ENCODE results near the gene PAPPA.

PAPPA gene

DNA sequence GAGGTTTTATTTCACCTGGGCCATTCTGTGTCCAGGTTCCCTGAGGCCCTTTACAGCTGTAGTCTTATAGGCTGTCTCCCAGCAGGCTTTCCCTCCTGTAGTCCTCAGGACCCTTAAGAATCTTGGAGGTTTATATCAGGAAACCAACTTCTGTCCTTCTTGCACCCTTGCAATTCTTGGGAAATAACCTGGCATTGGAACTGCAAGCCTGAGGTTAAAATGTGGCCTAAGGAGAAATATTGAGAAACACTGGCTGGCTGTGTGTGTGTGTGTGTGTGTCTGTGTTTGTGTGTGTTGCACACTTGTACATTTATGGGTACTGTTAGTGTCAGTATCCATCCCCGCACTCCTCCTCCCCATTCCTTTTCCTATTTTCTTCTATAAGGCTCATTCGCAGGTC is 168.9 kb downstream of the PAPPA start:
- no peak for FAIRE-seq

DNA sequence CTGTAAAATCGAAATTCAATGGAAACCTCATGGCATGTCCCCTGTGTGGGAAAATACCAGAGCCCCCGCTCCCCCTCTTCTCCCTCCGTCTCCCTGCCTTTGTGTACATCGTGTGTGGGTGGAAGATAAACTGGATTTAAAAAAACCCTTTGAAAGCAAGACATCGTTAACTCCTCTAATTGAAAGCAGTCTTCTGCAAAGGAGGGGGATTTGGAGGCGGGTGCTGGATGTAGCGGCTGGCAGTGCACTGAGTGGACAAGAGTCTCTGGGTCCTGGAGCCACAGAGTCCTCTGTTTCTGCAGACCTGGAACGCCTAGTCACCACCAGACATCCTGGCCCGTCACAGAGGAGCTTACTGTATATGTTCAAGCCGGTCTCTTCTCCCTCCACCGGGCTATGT is 169.4 kb downstream of the PAPPA start:
- no peak for FAIRE-seq

DNA sequence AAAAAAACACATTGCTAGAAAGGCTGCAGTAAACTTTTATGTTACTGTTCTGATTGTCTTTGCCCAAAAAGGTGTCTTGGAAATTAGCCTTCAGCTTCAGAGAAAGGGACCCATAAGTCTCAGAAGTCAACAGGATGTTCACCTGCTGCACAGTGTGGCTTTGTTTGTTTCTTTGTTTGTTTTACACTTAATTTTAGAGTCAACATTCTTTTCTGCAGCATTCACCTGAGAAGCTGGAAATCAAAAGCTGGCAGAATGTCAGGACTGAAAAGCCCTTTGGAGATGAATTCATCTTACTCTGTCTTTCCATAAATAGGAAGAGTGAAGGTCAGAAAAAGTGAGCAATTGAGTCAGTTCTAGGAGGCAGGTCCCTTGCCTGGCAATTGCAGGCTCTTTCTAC is 170.0 kb downstream of the PAPPA start:
- FAIRE-seq = no peak

DNA sequence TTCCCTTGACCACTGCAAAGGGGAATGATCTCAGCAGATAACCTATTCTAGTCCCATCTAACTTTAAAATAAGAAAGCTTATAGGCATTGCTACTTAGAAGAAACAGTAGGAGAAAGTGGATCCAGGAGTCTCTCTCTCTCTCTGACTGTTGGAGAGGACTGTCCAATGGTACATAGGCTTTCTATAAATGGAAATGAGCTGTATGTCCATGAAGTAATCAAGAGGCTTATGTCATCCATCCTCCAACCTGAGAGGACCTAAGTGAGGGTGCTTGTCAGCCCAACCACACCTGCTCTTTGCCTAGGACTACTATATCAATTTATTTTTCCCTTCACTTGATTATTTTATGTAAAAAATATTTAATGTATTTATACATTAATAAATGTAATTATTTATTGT is 172.3 kb downstream of the PAPPA start:
- FAIRE-seq = no peak

DNA sequence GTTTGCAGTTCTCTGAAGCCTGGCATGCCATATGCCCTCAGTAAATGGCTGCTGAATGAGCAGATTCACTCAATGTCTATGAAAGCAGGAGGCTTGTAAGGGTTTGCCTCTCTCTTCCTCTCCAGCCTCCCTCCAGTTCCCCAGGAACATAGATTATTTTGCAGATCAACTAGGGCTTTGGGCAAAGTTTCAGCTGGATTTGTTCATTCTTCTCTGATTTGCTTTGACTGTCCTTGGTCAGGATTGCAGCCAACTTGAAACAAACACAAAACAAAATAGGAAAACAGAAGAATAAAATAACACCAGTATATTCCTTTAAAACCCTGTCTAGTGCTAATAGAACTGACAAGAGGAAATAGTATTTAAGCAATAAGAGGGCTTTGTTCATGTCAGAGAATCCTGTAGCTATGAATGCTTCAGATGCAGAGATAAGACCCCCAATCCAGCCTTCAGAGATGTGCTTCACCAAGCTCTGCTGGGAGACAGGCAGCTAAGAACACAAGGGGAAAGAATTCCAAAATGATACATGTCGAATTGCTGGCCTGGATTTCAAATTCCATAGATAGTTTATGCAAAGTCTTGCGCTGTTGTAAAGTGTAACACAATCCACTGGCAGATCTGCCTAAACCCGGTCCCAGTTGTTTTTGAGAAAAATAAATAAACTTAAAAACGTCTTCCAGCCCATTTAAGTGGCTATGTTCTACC is 174.3 kb downstream of the PAPPA start:
- no peak for FAIRE-seq

DNA sequence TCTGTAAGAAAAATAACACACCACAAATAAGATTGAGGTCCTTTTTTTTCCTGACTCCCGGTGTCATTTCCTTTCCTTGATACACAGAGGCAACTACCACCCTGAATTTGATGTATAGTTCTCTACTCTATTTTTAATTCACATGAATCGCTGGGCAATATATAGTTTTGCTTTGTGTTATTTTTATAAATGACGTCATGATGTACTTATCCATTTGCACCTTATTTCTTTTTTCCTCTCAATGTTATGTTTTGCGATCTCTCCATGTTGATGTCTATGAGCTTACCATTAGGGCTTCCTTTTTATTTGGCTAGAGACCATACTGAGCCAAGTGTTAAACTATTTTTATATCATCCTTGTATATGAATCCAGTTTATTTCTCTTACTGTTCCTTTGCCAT is 175.9 kb downstream of the PAPPA start:
- FAIRE-seq = no peak

DNA sequence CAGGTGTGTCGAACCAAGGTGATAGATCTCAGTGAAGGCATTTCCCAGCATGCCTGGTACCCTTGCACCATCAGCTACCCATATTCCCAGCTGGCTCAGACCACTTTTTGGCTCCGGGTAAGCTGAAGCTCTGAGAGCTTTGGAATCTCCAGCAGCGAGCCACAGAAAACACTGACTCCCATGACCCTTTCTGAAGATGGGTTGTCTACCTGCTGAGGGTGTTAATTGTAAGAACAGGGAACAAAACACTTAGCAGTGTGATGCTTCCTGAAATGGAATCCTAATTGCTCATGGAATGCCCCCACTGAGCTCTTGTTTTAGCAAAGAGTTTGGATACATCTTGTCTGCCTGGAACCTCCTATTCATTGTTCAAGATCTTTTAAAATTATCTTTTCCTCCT is 177.7 kb downstream of the PAPPA start:
- FAIRE-seq = no peak

DNA sequence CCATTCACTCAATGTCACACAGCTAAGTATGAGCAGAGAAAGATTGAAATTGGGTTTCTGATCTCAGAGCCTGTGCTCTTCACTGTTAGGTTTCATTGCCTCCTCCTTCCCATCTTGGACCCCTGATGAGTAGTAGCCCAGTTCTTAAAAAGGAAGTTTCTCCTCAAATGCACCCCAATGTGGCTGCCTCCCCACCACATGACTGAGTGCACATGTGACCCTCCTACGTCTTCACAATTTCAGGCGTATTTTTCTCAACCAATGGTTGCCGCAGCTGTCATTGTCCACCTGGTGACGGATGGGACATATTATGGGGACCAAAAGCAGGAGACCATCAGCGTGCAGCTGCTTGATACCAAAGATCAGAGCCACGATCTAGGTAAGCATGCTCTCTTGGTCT is 178.5 kb downstream of the PAPPA start:
- no peak for FAIRE-seq

DNA sequence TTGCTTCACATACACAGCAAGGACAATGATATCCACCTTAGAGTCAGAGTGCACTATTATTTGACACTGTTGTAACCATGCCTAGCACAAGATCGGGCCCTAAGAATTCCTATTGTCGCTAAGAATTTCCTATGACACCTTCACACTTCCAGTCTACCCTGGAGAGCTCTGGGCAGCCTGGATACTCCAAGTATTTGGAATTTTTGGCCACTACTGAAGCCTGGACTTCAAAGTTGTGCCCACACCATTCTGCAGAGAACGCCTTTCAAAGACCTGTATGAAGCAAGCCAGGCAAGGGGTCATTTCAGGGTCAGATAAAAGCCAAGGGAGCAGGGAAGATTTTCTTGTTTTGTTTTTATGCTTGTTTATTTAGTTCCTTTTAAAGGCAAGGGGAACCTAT is 179.7 kb downstream of the PAPPA start:
- no peak for FAIRE-seq

DNA sequence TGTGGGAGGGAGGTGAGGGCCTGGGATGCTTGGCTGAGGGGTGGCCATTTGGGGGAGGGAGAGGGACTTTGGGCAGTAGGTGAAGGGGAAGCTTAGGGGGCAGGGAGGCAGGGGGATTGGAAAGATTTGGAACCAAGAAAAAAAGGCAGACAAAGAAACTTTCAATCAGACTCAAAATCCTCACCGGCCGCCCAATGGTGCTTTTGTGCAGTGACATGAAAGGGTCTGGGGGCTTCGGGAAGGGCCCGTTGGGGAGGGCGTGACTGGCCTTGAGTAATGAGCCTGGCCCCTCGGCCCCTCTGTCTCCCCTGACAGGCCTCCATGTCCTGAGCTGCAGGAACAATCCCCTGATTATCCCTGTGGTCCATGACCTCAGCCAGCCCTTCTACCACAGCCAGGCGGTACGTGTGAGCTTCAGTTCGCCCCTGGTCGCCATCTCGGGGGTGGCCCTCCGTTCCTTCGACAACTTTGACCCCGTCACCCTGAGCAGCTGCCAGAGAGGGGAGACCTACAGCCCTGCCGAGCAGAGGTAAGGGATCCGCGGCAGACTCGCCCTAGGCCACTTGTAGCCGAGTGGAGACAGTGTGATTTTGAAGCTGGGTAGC is 181.1 kb downstream of the PAPPA start:
- no peak for FAIRE-seq

DNA sequence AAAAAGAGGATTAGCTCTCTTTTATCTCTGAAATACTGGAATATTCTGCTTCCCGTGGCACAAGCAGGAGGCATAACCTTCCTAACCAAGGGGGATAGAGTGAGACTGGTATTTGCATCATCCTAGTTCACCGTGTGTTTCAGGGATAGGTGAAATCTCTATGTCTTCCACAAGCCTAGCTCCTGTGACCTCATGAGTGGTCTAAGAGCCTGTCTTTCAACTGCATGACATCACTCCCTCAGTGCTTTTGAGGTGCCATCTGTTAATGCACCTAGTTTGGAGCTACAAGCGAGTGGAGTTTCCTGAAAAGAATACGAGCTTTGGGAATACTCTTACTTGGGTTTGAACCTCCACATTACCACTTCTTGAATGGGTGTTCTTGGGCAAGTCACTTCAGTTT is 181.8 kb downstream of the PAPPA start:
- no peak for FAIRE-seq

DNA sequence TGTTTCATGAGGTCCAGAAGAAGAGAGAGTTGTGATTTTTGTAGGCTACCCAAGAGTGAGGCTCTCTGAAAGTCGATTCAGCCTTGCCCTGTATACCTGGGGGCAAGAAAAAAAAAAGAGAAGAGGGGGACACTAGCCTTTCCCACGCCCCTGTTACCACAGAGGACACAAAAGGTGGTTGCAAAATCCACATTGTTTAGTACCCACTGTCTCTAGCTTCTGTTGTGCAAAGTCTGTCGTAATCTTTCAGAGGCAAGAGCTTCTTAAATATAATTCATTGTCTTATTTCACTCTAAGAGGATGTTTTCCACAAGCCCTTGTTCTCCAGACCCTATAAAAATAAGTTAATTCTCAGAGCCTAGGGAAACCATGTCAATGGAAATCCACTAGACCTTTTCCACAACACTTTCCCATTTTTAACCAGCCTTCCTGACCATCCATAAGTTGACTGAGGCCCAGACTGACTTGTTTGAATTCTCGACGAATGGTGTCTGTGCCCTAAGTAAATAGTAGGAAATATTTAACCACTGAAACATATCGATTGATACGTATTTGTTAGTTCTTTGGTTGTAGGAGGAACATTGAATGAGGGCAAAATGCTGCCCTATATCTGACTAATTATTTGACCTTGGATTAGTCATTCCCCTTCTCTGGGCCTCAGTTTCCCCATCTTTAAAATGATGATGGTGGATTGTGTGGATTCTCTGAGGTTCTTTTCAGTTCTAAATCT is 182.7 kb downstream of the PAPPA start:
- no peak for FAIRE-seq

DNA sequence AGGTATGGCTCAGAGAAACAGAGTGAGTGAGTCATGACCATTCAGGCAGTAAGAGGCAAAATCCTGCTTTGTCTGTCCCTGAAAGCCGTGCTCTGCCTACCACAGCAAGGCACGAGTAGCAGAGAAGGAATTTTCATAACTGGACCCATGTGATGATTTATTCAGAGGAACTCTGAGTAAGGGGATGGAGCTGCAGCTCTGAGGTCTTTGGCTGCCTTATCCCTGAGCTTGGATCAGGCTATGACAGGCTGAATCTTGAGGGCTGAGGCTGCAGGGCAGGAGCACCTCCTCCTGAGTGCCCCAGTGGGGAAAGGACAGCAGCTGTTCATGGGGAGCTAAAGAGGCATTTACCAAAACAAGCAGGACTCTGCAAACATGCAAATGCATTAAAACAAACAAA is 183.4 kb downstream of the PAPPA start:
- FAIRE-seq = no peak

DNA sequence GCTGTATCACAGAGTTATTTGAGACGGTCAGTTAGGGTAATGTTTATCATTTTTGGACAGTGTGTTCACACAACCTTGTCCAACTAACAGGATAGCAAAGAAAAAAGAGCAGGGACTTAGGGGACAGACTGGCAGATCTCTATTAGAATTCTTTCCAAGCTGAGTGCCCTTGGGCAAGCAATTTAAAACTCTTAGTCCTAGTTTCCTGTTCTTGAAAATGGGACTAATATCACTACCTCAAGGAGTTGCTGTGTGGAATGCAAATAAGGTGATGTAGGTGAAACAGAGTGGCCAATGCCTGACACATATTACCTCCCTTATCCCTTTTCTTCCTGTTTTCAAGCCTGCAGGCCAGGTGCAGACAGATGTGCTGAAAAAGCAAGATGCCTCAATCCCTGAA is 186.7 kb downstream of the PAPPA start:
- no peak for FAIRE-seq

DNA sequence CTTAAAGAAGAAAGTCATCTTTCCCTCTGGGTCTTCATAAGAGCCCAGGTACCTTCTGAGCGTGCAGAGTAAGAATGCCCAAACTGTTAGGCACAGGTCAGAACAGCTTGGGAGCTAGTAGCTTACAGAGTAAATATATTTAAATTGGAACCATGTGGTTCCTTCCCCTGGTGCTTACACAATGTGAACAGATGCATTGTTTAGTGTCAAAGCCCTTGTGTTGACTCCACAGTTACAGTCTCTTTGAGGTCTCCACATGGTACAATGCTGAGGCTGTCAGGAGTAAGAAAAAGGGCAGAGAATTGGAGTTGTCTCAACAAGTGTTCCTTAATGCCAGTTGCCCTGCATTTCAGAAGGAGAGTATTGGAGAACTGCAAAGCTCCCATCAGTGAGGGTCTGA is 188.5 kb downstream of the PAPPA start:
- no peak for FAIRE-seq

DNA sequence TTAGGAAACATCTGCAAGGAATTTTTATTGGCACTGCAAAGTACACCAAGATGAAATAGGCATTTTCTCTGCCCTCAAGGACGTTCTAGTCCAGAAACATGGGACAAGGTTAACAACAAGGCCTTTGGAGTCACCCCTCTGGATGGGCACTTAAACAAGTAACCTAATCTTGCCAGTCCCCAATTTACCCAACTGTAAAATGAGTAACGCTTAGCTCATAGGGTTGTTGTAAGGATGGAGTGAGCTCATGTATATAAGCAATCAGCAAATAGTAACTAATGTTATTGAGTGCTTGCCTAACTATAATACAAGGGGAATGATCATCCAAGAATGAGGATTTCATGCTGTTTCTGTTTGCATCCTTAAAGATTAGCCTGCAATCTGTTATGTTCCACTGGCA is 189.3 kb downstream of the PAPPA start:
- FAIRE-seq = no peak

DNA sequence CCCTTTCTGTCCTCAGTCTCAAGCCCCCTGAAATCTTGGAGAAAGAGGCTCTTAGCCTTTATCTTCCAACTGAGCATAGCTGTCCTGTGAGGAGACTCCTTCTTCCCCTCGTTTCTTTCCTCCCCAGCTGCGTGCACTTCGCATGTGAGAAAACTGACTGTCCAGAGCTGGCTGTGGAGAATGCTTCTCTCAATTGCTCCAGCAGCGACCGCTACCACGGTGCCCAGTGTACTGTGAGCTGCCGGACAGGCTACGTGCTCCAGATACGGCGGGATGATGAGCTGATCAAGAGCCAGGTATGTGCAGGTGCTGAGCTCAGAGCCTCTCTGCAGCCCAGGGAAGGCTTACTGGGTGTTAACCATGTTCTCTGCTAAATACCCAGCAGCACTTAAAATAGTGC is 190.8 kb downstream of the PAPPA start:
- no peak for FAIRE-seq

DNA sequence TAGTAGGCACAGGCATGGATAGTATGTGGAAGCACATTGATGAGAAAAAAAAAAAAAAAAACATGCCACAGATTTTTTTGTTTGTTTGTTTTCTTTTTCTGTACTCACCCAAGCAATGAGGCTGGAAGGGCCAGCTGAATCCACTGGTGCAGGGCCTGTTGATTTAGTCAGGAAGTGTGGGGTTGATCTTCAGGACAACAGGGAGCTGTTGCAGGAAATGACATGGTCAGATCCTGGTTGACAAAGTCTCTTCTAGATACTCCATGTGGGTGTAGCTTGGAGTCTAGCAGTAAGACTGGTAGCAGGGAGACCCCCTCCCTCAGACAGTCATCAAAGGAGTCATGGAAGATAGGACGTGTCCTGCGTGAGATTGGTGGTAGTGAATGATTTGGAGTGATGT is 191.8 kb downstream of the PAPPA start:
- FAIRE-seq = no peak

DNA sequence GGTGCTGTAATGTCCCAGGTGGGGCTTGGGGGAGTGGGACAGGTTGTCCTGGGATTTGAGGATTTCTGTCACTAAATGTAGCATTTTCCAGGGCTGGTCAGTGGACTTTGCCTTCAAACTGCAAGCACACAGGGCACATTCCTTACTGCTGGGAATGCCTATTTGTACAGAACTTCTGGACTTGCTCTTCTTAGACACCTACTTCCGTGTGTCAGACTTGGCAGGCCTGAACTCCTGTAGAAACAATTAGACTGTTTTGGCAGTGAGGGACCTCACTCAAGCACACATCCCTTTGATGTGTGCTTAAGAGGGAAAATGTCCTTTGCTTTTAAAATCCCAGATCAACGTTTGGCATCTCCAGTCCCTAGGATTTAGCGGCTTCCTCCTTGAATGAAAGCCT is 192.2 kb downstream of the PAPPA start:
- FAIRE-seq = no peak

DNA sequence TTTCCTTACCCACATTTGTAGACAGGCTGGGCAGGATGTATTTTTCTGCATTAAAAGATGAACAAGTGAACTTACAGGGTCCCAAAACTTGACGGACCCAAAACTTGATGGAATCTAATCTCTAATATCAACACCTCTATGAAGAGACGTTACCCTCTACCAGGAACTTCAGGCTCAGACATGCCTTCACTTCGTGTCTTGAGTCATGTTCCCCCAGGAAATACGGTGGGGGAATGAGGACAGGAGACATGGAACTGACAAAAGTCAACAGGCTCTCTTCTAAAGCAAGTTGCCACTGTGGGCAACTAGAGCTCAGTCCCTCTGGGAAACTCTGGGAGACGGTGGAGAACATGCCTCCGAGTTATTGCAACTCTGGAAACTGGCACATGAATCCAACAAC is 196.1 kb downstream of the PAPPA start:
- FAIRE-seq = no peak

DNA sequence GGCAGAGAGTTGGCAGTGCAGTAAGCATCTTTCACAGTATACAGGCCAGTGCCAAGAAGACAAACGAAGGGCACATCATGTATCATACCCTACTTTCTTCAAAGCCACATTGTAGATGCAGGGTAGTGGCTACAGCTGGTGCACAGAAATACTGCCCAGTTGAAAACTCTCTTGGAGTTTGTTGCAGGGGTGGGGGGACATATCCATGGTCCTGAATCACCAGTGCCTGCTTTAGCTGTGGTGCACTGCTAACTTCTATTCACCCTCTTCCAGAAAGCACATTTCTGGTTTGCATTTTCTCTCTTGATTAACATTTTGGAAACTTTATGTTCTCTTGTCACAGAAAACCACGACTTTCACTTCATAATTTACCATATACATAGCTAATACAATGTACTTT is 196.6 kb downstream of the PAPPA start:
- FAIRE-seq = no peak

DNA sequence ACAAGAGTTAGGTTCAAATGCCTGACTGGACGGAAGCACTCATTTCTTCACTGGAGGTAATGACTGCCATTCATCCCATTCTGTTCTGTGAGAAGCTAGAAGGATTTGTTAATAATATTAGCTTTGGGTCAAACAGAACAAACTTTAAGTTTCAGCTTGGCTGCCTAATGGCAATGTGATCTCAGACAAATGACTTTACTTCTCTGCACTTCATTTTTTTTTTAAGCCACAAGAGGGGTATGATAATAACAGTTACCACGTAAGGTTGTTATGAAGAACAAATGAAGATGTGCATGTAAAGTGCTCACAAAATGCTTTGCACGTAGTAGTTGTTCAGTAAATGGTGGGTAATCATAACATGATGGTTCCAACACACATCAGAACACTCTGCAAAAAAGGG is 199.4 kb downstream of the PAPPA start:
- FAIRE-seq = no peak

DNA sequence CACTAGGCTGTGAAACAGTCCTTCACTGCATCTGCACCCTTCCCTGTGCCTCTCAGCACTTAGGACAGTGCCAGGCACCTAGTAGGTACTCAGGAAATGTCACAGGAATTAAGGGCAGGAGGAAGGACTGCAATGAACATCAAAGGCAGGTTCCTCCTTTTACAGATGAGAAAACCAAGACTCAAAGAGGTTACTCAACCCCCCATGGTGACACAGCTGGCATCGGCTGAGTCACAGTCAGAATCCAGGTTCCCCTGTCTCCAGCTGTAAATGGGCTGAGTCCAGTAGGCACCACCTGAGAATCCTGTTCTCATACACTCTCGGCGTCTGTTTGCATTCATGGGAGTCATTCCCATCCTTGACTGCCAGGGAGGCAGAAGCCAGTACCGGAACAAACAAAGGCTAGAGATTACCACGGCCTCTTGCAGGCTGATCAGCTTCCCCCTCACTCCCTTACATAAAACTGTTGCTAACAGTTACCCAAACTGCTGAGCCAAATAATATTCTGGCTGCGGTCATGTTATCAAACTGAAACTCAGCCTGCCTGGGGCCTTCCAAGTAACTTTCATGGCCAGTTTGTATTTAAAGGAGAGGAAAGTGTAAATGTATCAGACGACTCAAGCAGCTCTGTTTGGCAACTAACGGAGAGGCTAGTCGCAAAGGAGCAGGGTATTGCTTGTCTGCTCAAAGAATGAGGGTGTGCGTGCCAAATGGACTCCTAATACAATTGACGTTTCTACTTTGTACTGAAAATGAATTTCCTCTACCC is 201.7 kb downstream of the PAPPA start:
- no peak for FAIRE-seq

DNA sequence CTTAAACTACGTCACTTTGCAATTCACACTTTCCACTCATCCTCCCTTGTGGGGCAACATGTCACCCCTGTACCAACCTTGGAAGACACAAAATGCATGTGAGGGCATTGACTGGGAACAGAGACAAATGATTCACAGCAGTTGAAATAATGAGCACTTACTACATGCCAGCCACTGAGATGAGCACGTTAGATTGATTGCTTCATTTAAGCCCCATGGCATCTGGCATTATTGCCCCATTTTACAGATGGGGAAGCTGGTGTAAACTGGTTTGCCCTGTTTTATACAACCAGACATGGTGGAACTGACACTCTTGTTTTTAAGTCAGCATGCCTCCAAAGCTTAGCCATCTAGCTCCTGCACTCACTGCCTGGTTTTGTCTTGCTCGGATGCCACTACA is 204.7 kb downstream of the PAPPA start:
- no peak for FAIRE-seq

All from A204.1 (cell line).